T-cell (primary cell): ENCODE data around the gene PFKP. TPM values are rescaled to one million over a fixed set of nuclear protein-coding genes. Genes with fewer than 3 reads are reported as not detected.

Source experiments
- ATAC-seq, 4 experiments: fragments of 200-7000 bp in 3 of 4; fragments of 150-1000 bp in 1 of 4; cut with Tn5 transposase; replicated peaks in 1 of 4; 1 replicate in 3 of 4; 2 replicates in 1 of 4; pipeline ENCODE4 v1.10.0; 2021; ENCODE audit warnings: moderate library complexity in 3 of 4, mild to moderate bottlenecking in 2 of 4, moderate number of reproducible peaks in 1 of 4
- CTCF ChIA-PET, 2 donors: fragments of 300-600 bp; sonication (Branson Sonifier 250); formaldehyde crosslinking; loops; one replicate each; lab custom pipeline; 2022; ENCODE audit warnings: antibody characterized with exemption in 2 of 2; lab: Charles Lee
- POLR2A ChIA-PET, 2 donors: fragments of 300-600 bp; sonication (Branson Sonifier 250); formaldehyde crosslinking; loops; one replicate each; lab custom pipeline; 2022; ENCODE audit warnings: antibody characterized with exemption in 2 of 2; lab: Charles Lee
- DNase-seq, 35 experiments: peaks; one replicate each; pipeline versions ENCODE4 v3.0.0 to v3.0.0-alpha.2; 2013 to 2023
- H3K27ac ChIP-seq: one replicate; pipeline ENCODE4 v1.5.1; 2013; ENCODE audit warnings: low read length
- H3K27me3 ChIP-seq, 2 experiments: replicated peaks in 1 of 2; 1 replicate in 1 of 2; 2 replicates in 1 of 2; pipeline versions ENCODE4 v1.6.1 to v1.7.0; 2013; ENCODE audit warnings: low read length in 1 of 2, mixed read lengths in 1 of 2; ENCODE audit not compliant: control insufficient read depth in 2 of 2, insufficient read depth in 2 of 2; ENCODE audit errors: extremely low read depth in 1 of 2
- H3K36me3 ChIP-seq, 2 donors: 1 replicate in 1 of 2; 2 replicates in 1 of 2; pipeline versions ENCODE4 v1.6.1 to v1.7.0; 2013; ENCODE audit warnings: low read length in 1 of 2; ENCODE audit not compliant: control insufficient read depth in 2 of 2, insufficient read depth in 1 of 2; ENCODE audit errors: extremely low read depth in 1 of 2
- H3K4me1 ChIP-seq, 2 experiments: 1 replicate in 1 of 2; 2 replicates in 1 of 2; pipeline versions ENCODE4 v1.6.1 to v1.7.0; 2013; ENCODE audit warnings: low read length in 2 of 2, mixed read lengths in 1 of 2; ENCODE audit not compliant: insufficient read depth in 2 of 2, control insufficient read depth in 1 of 2; ENCODE audit errors: extremely low read depth in 1 of 2
- H3K4me3 ChIP-seq, 2 donors: 1 replicate in 1 of 2; 2 replicates in 1 of 2; pipeline versions ENCODE4 v1.5.1 to v1.7.0; 2013; ENCODE audit warnings: mild to moderate bottlenecking in 2 of 2, low read length in 1 of 2, moderate library complexity in 1 of 2; ENCODE audit not compliant: control insufficient read depth in 1 of 2; ENCODE audit errors: extremely low read depth in 1 of 2
- H3K9me3 ChIP-seq: 2 replicates; pipeline ENCODE4 v1.7.0; 2013
- H3K27ac Mint-ChIP-seq, 2 donors: one replicate each; pipeline ENCODE4 v1.8.0; 2020 to 2021; ENCODE audit warnings: mild to moderate bottlenecking in 2 of 2, mixed read lengths in 2 of 2
- H3K27me3 Mint-ChIP-seq, 2 donors: one replicate each; pipeline ENCODE4 v1.8.0; 2021 to 2022; ENCODE audit warnings: mixed read lengths in 2 of 2
- H3K36me3 Mint-ChIP-seq: one replicate; pipeline ENCODE4 v1.8.0; 2021; ENCODE audit warnings: mixed read lengths
- H3K4me1 Mint-ChIP-seq, 3 donors: one replicate each; pipeline ENCODE4 v1.8.0; 2020 to 2022; ENCODE audit warnings: mixed read lengths in 3 of 3, mild to moderate bottlenecking in 1 of 3
- H3K4me3 Mint-ChIP-seq, 3 donors: one replicate each; pipeline ENCODE4 v1.8.0; 2020 to 2022; ENCODE audit warnings: mild to moderate bottlenecking in 3 of 3, mixed read lengths in 3 of 3, moderate library complexity in 3 of 3
- H3K9me3 Mint-ChIP-seq, 3 donors: one replicate each; pipeline ENCODE4 v1.8.0; 2020 to 2022; ENCODE audit warnings: mixed read lengths in 3 of 3
- WGBS: methylation state at CpG from one replicate; pipeline ENCODE4 v1.1.5; 2013; ENCODE audit warnings: missing lambda C conversion rate; ENCODE audit not compliant: insufficient coverage; 5-methylcytosine and 5-hydroxymethylcytosine counted together
- total RNA-seq, 35 experiments: library from RNA in 6 of 35; stranded (reverse) in 6 of 35; fragments of 120-200 nt in 1 of 35; gene quantifications; one replicate each; pipeline versions ENCODE4 v1.2.1 to v1.2.4 and lab custom pipeline; 2013 to 2026

The PFKP gene
- total RNA-seq (10 to 100 TPM; 60.7 to 84.3 (median 70.2) TPM), total RNA-seq (lab: John Stamatoyannopoulos, UW) (57.7 to 719 (median 103) reads per million in 29 experiments)
- 43.5 TPM for total RNA-seq (2013)

DNA sequence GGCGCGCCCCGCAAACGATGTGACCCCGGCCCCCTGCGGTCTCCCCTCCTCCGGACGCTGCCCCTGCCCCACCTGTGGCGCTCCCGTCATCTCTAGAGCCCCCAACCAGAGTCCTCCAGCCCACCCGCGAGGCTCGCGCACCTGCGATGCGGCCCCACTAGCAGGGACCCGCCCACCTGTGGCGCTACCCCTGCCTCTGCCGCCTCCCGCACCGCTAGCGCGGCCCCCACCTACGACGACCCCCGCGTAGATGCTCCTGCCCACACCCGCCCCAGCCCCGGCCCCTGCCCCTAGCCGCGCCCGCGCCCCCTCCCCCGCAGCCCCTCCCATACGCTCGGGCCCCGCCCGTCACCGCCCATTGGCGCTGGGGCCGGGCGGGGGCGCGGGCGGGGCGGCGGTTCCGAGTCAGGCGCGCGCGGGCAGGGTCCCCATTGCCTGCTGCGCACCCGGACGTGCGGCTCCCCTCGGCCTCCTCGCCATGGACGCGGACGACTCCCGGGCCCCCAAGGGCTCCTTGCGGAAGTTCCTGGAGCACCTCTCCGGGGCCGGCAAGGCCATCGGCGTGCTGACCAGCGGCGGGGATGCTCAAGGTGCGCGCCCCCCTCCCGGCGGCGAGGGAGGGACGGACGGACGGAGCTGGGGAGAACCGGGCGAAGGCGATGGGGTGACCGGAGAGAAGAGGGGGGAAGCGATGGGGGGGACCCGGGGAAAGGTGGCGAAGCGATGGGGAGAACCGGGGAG is at the start of gene PFKP:
PFKP (plus strand) TSS at position 431 of the 741 bp plus-strand sequence; CDS start at position 479, 48 bp downstream.
- H3K9me3 Mint-ChIP-seq = no peaks in the 10 kb centered on the region
- Histone ChIP-seq H3K27me3 (peaks cover 0 to 12% of the 10 kb centered on the region in 2 experiments), H3K27ac (peak within 1 kb of the TSS; percentile 6), H3K4me3 (peak within 1 kb of the TSS; percentile 90 to 96), H3K9me3 (no peaks in the 10 kb centered on the region), H3K36me3 (no peaks in the 10 kb centered on the region), H3K4me1 (peaks cover 3 to 22% of the 10 kb centered on the region in 2 experiments)
- DNase-seq = peak in 32 of 35 experiments; percentile 10 to 67 (median 39)
- under 1% methylated on average over 80 of the region's 86 CpGs for WGBS
- peak within 1 kb of the TSS in 1 of 2 donors; percentile 69 for H3K27ac Mint-ChIP-seq
- H3K4me1 Mint-ChIP-seq = peaks cover 23 to 30% (median 27%) of the 10 kb centered on the region in 3 donors
- ATAC-seq = peak; percentile 69 to 75 (median 72)
- peak within 1 kb of the TSS; percentile 85 to 91 (median 90) for H3K4me3 Mint-ChIP-seq
- ChIA-PET POLR2A (no interaction called here), CTCF (no interaction called here)
- no peaks in the 10 kb centered on the region for H3K27me3 Mint-ChIP-seq
- peaks cover 10% of the 10 kb centered on the region for H3K36me3 Mint-ChIP-seq

DNA sequence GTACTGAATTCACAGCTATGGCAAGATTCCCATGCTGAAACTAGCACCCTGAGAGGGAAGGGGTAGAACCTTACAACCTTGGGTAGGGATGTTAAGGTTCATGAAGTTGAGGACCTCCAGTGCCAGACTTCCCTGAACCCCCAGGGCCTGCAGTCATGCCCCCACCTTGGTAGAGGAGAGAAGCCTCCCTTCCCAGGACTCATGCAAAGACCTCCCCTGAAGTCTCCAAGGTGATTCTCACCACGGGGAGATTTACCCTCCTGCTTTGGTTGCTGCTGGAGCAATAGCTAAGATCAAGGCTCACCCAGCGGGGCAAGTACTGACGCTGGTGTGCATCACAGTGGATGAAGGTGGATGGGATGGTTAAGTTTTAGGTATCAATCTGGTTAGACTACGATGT is 49.1 kb upstream of the PFKP start:
- POLR2A ChIA-PET = no interaction called here
- Mint-ChIP-seq H3K27me3 (peaks cover 28 to 30% of the 10 kb centered on the region in 2 donors), H3K36me3 (no peaks in the 10 kb centered on the region), H3K4me3 (no peak overlapping the region), H3K27ac (no peak overlapping the region), H3K9me3 (peaks cover 0 to 6% (median 0%) of the 10 kb centered on the region in 3 donors), H3K4me1 (no peaks in the 10 kb centered on the region)
- CTCF ChIA-PET = no interaction called here
- peaks cover 0 to 32% of the 10 kb centered on the region in 2 experiments for H3K27me3 ChIP-seq
- H3K4me3 ChIP-seq = no peak overlapping the region
- no peaks in the 10 kb centered on the region for H3K9me3 ChIP-seq
- DNase-seq = no peak
- no peak for ATAC-seq
- no peak overlapping the region for H3K27ac ChIP-seq
- no peaks in the 10 kb centered on the region for H3K4me1 ChIP-seq
- H3K36me3 ChIP-seq = no peaks in the 10 kb centered on the region
- WGBS = no CpG with 5 or more reads among the region's 4 CpGs

DNA sequence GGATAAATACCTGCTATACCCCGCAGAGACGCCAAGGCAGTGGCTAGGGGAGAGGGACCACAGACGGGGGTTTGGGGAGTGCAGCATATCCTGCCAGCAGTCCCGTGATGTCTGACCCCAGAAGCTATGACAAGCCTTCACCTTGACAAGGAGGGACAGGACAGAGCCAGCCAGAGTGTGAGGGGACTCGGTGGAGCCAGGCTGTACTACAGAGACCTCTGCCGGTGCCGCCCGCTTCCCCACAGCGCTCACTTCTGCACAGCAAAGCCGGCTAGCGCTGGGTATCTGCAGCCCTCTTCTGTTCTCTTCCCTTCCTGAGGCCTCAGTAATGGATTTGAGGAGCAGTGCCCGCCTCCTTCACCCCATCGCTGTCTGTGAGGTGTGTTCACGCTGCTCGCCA is 47.0 kb upstream of the PFKP start:
- Mint-ChIP-seq H3K27me3 (peaks cover 21 to 24% of the 10 kb centered on the region in 2 donors), H3K4me1 (no peaks in the 10 kb centered on the region), H3K4me3 (no peak overlapping the region), H3K9me3 (peaks cover 0 to 5% (median 0%) of the 10 kb centered on the region in 3 donors), H3K27ac (no peak overlapping the region), H3K36me3 (no peaks in the 10 kb centered on the region)
- no peaks in the 10 kb centered on the region for H3K36me3 ChIP-seq
- ChIA-PET CTCF (no interaction called here), POLR2A (no interaction called here)
- no peak for DNase-seq
- H3K9me3 ChIP-seq = no peaks in the 10 kb centered on the region
- peaks cover 0 to 25% of the 10 kb centered on the region in 2 experiments for H3K27me3 ChIP-seq
- WGBS = 88% methylated on average over 12 of the region's 15 CpGs
- no peak overlapping the region for H3K27ac ChIP-seq
- H3K4me3 ChIP-seq = no peak overlapping the region
- no peaks in the 10 kb centered on the region for H3K4me1 ChIP-seq
- no peak for ATAC-seq

DNA sequence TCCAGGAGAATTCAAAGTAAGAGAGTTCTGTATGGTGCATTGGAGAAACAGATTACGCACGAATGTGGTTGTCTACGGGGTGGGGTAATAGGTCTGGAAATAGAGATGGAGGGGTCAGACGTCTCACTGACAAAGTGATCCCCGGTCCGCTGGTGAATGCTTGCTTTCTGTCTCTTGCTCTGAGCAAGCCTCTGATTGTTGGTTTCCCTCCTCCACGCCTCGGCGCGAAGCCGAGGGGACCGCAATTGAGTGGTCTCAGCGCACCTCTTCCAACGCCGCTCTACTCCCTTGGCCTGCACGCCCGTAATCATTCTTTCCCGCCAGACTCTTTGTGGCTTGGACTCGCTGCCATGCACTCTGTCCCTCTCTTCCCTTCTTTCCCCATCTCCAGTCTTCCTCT is 46.5 kb upstream of the PFKP start:
- peaks cover 0 to 23% of the 10 kb centered on the region in 2 experiments for H3K27me3 ChIP-seq
- ChIA-PET CTCF (no interaction called here), POLR2A (no interaction called here)
- DNase-seq (no peak), ATAC-seq (no peak)
- no peaks in the 10 kb centered on the region for H3K36me3 ChIP-seq
- Mint-ChIP-seq H3K4me3 (no peak overlapping the region), H3K27ac (no peak overlapping the region), H3K4me1 (no peaks in the 10 kb centered on the region), H3K27me3 (peaks cover 20 to 23% of the 10 kb centered on the region in 2 donors), H3K36me3 (no peaks in the 10 kb centered on the region), H3K9me3 (peaks cover 0 to 5% (median 0%) of the 10 kb centered on the region in 3 donors)
- H3K4me1 ChIP-seq = no peaks in the 10 kb centered on the region
- no peaks in the 10 kb centered on the region for H3K9me3 ChIP-seq
- H3K27ac ChIP-seq = no peak overlapping the region
- no peak overlapping the region for H3K4me3 ChIP-seq
- WGBS = 85% methylated on average over 17 of the region's 19 CpGs

DNA sequence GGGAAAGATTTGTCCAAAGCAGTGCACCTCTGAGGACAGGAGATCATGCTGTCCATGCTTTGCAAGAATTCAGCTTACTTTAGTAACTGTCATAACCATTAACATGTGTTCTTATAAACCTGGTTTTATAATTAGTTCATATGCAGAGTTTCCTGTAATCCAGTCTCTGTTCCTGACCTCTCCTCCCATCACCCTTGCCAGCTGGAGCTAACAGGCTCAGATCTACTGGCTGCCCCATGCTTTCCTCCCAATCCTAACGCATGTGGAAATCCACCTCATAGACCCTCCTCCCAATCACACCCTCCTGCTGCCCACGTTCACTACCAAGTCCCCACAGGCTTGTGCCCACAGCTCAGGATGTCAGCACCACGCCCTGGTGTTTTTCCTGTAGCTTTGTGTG is 45.3 kb upstream of the PFKP start:
- Histone ChIP-seq H3K36me3 (no peaks in the 10 kb centered on the region), H3K9me3 (no peaks in the 10 kb centered on the region), H3K4me3 (no peak overlapping the region), H3K27ac (no peak overlapping the region), H3K4me1 (no peaks in the 10 kb centered on the region), H3K27me3 (peaks cover 0 to 23% of the 10 kb centered on the region in 2 experiments)
- Mint-ChIP-seq H3K4me3 (no peak overlapping the region), H3K27ac (no peak overlapping the region), H3K4me1 (no peaks in the 10 kb centered on the region), H3K27me3 (peaks cover 24 to 28% of the 10 kb centered on the region in 2 donors), H3K36me3 (no peaks in the 10 kb centered on the region), H3K9me3 (peaks cover 0 to 5% (median 0%) of the 10 kb centered on the region in 3 donors)
- no peak for ATAC-seq
- 64% methylated on average over 3 of the region's 3 CpGs for WGBS
- CTCF ChIA-PET = no interaction called here
- DNase-seq = no peak
- POLR2A ChIA-PET = no interaction called here

DNA sequence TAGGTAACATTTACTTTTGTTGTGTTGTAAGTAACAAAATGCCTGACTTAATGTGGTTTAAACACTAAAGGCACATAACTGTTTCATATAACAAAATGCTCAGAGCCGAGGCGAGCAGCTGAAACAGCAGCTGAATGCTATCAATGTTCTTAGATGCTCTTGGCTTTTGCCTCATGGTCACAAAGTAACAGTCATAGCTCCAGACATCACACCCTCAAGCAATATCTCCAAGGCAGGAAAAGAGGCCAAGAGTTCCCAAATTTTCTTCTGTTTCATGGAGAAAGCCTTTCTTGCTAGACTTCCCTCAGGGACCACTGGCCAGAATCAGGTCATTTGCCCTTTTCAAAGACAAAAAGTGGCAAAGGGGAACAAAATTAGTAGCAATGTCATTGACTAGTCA is 43.5 kb upstream of the PFKP start:
- H3K36me3 Mint-ChIP-seq = no peaks in the 10 kb centered on the region
- peaks cover 0 to 27% of the 10 kb centered on the region in 2 experiments for H3K27me3 ChIP-seq
- H3K27ac Mint-ChIP-seq = no peak overlapping the region
- 94% methylated on average over 2 of the region's 2 CpGs for WGBS
- peaks cover 30 to 38% of the 10 kb centered on the region in 2 donors for H3K27me3 Mint-ChIP-seq
- H3K4me3 Mint-ChIP-seq = no peak overlapping the region
- H3K4me1 ChIP-seq = no peaks in the 10 kb centered on the region
- no peaks in the 10 kb centered on the region for H3K36me3 ChIP-seq
- H3K9me3 ChIP-seq = no peaks in the 10 kb centered on the region
- ChIA-PET POLR2A (no interaction called here), CTCF (interaction anchor here in 1 of 2 donors (0.6 kb wide), 1 partner anchor 1406 kb away, joined by 3 read pairs; no protein-coding TSS in a partner anchor)
- H3K27ac ChIP-seq = no peak overlapping the region
- ATAC-seq (no peak), DNase-seq (no peak)
- H3K4me1 Mint-ChIP-seq = no peaks in the 10 kb centered on the region
- H3K9me3 Mint-ChIP-seq = peaks cover 0 to 5% (median 0%) of the 10 kb centered on the region in 3 donors
- H3K4me3 ChIP-seq = no peak overlapping the region
